ENCODE measurements around the gene HLTF.

HLTF gene

DNA sequence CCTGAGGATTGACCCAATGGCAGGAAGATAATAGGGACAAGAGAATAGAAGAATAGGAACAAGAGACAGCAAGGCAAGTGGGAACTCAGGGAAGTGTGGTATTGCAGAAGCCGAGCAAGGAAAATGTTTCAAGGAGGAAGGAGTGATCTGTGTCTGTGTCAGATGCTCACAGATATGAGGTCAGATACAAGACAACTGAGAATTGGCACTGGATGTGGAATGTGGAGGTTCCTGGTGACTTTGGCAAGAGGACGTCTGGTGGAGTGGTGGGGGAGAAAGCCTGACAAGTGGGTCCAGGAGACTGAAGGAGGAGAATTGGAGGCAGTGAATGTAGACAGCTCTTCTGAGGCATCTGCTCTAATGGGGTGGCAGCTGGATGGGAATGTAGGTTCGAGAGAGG lies 70.9 kb downstream of the HLTF start:
- Mint-ChIP-seq H3K36me3 (peaks cover 60% of the 10 kb centered on the region), H3K4me1 (no peaks in the 10 kb centered on the region), H3K4me3 (no peak overlapping the region)

DNA sequence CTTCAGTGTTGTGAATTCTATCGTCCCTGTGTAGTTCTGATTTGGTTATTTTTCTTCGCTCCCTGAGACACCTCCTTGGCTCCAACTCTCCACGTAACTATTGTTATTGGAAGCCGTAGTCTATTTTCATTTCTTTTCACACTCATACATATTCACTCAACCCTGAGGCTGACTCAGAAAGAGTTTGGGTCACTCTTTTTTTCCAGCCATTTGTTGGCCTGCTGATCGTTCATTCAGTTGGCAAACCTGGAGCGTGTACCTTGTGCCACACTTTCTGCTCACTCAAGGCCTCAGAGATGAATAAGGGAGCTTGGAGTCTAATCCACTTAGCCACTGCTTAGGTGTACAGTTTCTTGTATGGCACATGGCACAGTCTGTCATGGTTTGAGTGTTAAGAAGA lies 72.6 kb downstream of the HLTF start:
- Mint-ChIP-seq H3K27ac (no peak overlapping the region), H3K4me3 (no peak overlapping the region), H3K4me1 (no peaks in the 10 kb centered on the region), H3K36me3 (peaks cover 48% of the 10 kb centered on the region), H3K9me3 (no peaks in the 10 kb centered on the region), H3K27me3 (no peaks in the 10 kb centered on the region)
- no peak for ATAC-seq

More for the DNA sequence above, 70.9 kb downstream of the HLTF start:
- Mint-ChIP-seq H3K27ac (no peak overlapping the region), H3K9me3 (no peaks in the 10 kb centered on the region), H3K27me3 (no peaks in the 10 kb centered on the region)
- no peak for ATAC-seq

DNA sequence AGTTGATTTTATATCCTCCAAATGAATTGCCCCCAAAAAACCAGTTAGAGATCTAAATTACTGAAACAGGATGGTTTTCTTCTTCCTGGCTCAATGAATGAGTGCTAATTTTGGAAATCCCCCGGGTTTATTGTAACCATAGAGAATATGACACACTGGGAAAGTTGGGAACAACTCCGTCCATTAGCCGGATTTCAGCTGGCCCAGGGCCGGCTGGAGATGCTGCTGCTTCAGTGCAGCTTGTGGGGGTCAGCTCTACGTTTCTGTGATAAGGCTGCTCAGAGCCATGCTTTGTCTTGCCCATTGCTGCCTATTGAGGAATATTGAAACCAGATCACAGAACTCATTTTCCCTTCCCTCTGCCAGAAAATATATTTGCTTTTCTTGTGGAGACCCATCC lies 74.7 kb downstream of the HLTF start:
- H3K4me3 Mint-ChIP-seq, result no peak overlapping the region
- H3K4me1 Mint-ChIP-seq, result no peaks in the 10 kb centered on the region
- H3K27me3 Mint-ChIP-seq, result no peaks in the 10 kb centered on the region
- H3K27ac Mint-ChIP-seq, result no peak overlapping the region
- H3K9me3 Mint-ChIP-seq, result no peaks in the 10 kb centered on the region
- ATAC-seq, result no peak
- H3K36me3 Mint-ChIP-seq, result peaks cover 57% of the 10 kb centered on the region

DNA sequence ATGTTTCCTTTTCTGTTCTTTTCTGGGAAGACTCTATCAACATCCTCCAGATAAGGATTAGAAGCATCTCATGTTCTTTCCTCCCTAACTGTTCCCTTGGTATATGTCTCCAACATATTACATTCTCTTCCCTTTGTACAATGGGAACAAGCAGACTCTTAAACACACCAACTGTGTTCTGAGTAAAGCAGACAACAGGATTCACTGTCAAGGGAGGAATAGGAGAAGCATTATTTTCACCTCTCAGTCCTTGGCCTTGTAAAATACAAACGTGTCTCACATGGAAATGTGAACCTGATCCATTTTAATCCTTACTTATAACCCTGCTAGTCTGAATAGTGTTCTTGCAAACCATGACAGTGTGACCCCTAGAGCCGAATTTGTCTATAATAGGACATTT lies 75.4 kb downstream of the HLTF start:
- Mint-ChIP-seq H3K27ac (no peak overlapping the region), H3K4me3 (no peak overlapping the region), H3K4me1 (no peaks in the 10 kb centered on the region), H3K36me3 (peaks cover 51% of the 10 kb centered on the region), H3K27me3 (no peaks in the 10 kb centered on the region), H3K9me3 (no peaks in the 10 kb centered on the region)
- ATAC-seq, result no peak

DNA sequence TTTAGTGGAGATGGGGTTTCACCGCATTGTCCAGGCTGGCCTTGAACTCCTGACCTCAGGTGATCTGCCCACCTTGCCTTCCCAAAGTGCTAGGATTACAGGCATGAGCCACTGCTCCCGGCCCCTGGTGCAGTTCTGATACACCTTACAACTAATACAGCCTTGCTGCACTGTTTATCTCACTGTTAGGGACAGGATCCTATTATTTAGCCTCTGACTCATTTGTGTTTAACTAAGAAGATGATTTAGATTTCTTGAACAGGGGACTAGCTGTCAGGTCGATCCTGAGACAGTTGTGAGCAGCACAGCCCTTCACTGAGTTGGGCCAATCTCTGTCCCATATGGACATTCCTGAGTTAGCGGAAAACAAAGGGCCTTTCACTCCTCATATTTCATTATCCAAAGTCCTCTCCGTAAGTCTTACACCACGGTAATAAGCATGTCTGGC lies 75.8 kb downstream of the HLTF start:
- Mint-ChIP-seq H3K4me3 (no peak overlapping the region), H3K27me3 (no peaks in the 10 kb centered on the region), H3K27ac (no peak overlapping the region), H3K9me3 (no peaks in the 10 kb centered on the region), H3K4me1 (no peaks in the 10 kb centered on the region), H3K36me3 (peaks cover 48% of the 10 kb centered on the region)
- ATAC-seq, result no peak

DNA sequence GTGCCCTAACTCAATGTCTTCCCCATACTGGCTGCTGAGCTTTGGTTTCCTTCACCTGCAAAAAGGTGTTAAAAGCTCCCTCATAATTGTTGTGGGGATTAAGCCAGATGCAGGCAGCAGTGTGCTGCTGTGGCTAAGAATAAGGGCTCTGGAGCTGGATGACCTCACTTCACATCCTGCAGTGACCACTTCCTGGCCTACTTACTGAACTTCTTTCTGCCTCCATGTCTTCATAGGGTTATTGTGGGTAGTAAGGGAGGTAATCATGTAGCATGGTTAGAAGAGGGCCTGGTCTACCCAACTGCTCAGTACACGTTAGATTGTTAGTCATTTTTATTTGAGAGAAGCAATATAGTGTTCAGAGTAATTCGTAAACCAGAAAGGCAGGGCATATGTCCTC lies 76.6 kb downstream of the HLTF start:
- Mint-ChIP-seq H3K27ac (no peak overlapping the region), H3K27me3 (no peaks in the 10 kb centered on the region), H3K4me3 (no peak overlapping the region), H3K4me1 (no peaks in the 10 kb centered on the region), H3K36me3 (peaks cover 40% of the 10 kb centered on the region), H3K9me3 (no peaks in the 10 kb centered on the region)
- no peak for ATAC-seq

DNA sequence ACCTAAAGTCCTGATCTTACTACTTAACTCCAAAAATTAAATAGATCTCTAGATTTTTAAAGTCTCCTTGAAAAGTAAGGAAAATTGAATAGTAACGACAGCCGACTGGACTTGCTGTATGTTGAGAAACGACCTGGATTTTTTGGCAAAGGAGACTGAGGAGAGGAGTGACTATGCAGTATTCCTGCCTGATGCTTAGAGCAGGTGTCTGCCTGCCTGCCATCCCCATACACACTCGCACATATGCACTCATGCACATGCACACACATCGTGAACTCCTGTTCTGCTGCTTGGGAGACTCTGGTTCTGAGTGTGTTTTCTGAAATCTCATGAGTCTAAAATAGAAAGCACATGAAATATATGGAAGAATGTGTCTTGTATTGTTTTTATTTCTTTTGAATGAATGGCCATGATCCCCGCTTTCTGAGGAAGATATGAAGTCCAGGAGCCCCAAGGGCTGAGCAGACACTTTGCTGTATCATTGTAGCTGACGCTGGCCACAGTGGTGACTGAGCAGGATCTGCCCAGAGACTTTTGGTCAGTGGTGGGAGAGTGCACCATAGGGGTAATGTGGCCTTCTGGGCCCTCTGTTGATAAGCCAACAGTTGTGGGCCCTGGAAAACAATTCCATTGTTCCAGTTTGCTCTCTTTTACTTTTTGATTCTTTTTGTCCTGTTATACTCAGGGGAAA lies 78.6 kb downstream of the HLTF start:
- ATAC-seq, result no peak
- Mint-ChIP-seq H3K4me3 (no peak overlapping the region), H3K9me3 (no peaks in the 10 kb centered on the region), H3K27ac (no peak overlapping the region), H3K36me3 (peaks cover 34% of the 10 kb centered on the region), H3K4me1 (peaks cover 11% of the 10 kb centered on the region), H3K27me3 (no peaks in the 10 kb centered on the region)

DNA sequence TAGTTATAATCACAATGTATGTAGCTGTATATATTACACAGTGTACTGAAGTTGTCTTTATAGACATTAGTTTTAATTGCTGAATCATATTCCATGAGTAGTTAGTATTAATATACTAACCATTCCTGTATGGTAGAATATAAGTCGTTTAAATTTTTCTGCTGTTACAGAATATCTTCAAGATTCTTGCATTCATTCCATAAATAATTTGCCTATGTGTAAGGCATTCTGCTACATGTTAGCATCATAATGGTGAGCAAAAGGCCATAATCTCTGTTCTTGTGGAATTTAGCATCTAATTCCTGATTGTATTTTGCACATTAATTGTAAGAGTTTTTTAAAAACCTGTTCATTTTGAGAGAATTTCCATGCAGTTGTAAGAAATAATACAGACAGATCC lies 80.9 kb downstream of the HLTF start:
- Mint-ChIP-seq H3K27ac (no peak overlapping the region), H3K9me3 (no peaks in the 10 kb centered on the region), H3K4me1 (peaks cover 11% of the 10 kb centered on the region), H3K36me3 (peaks cover 25% of the 10 kb centered on the region), H3K4me3 (no peak overlapping the region), H3K27me3 (no peaks in the 10 kb centered on the region)
- no peak for ATAC-seq

DNA sequence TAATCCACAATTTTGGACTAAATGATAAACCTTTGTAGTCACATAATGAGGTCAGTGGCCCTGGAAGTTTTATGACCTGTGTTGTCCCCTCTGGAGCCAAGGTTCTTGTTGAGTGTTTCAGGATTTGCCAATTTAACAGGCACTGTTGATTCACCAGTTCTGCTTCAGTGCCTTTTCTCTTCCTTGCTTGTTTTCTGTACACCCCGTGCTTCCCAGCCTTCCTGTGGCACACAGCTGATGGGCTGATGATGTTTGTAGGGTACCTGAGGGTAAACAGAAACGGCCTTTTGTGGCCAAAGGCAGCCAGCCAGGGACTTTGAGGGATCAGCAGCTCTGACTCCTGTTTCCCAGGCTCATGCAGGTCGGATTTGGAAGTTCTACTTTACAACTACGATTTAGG lies 81.7 kb downstream of the HLTF start:
- ATAC-seq, result no peak
- Mint-ChIP-seq H3K4me1 (peaks cover 11% of the 10 kb centered on the region), H3K27me3 (no peaks in the 10 kb centered on the region), H3K27ac (no peak overlapping the region), H3K36me3 (peaks cover 32% of the 10 kb centered on the region), H3K4me3 (no peak overlapping the region), H3K9me3 (no peaks in the 10 kb centered on the region)

DNA sequence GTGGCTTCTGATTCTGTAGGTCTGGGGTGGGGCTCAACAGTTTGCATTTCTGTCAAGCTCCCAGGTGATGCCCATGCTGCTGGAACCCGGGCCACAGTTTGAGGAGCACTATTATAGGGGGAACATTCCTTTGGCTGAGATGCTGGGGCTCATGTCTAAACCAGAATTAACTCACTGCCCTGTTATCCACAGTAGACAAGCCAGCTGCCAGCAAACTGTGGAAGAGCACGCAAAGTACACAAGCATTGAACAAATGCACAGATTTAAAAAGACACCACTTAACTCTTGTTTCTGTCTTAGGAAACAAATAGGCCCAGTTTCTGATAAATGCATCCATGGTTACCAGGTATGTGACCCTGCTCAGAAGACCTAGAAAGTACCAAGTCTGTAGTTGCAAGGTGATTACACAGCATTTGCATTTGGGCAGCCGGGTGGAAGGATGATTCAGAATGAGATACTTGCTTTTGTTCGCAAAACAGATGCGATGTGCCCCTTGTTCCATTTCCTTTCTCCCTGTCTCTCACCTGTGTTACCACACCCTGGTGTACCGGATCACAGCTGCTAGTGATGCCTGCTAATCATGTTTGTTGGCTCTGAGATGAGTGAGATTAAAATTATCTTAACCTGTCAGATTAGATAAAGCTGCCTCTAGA lies 82.6 kb downstream of the HLTF start:
- Mint-ChIP-seq H3K4me3 (no peak overlapping the region), H3K9me3 (no peaks in the 10 kb centered on the region), H3K27me3 (no peaks in the 10 kb centered on the region), H3K36me3 (peaks cover 32% of the 10 kb centered on the region), H3K27ac (no peak overlapping the region), H3K4me1 (peaks cover 11% of the 10 kb centered on the region)
- ATAC-seq, result peak; percentile 87

DNA sequence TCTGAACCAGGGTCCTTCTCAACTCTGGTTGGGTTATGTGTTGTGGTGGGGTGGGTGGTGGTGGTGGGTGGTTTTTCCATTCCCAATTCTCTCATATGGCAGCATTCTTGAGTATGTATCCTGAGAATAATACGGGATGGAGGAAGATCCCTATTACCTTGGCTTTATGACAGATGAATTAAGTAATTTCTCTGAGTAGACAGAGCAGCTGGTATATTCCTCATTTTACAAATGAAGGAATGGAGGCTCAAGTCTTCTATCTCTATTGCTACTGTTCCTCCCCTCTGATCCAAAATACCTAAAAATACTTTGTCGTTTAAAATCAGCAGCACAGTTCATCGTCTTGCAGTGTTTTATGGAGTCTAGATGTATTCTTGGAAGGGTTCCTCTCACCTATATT lies 84.6 kb downstream of the HLTF start:
- H3K4me1 Mint-ChIP-seq, result peaks cover 11% of the 10 kb centered on the region
- no peak overlapping the region for H3K4me3 Mint-ChIP-seq
- no peaks in the 10 kb centered on the region for H3K27me3 Mint-ChIP-seq
- H3K36me3 Mint-ChIP-seq, result peaks cover 28% of the 10 kb centered on the region
- no peaks in the 10 kb centered on the region for H3K9me3 Mint-ChIP-seq
- ATAC-seq, result no peak
- no peak overlapping the region for H3K27ac Mint-ChIP-seq

DNA sequence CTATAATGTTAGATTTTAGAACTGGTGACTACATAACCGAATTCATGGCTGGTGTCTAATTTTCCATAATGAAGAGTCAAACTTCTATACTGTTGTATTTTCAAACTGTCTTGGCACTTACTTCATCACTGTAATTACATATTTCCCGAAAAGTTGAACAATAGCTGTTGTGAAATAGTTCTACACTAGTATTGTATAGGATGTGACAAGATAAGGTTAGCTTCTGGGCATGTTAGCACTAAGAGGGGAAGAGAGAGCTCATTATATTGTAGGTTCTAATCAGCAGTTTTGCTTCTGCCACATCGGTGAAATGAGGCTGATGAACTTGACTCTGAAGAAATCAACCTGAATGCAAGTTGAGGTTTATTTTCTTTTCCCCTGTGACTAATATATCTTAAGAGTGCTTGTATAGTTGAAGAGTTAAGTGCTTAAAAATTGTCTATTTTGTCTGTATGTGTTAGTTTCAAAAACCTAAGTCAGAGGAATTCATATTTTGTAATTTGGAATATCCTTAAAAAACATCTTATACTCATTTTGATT lies 86.1 kb downstream of the HLTF start:
- Mint-ChIP-seq H3K9me3 (no peaks in the 10 kb centered on the region), H3K36me3 (peaks cover 43% of the 10 kb centered on the region), H3K27me3 (no peaks in the 10 kb centered on the region), H3K27ac (no peak overlapping the region), H3K4me1 (peaks cover 11% of the 10 kb centered on the region), H3K4me3 (no peak overlapping the region)
- no peak for ATAC-seq

DNA sequence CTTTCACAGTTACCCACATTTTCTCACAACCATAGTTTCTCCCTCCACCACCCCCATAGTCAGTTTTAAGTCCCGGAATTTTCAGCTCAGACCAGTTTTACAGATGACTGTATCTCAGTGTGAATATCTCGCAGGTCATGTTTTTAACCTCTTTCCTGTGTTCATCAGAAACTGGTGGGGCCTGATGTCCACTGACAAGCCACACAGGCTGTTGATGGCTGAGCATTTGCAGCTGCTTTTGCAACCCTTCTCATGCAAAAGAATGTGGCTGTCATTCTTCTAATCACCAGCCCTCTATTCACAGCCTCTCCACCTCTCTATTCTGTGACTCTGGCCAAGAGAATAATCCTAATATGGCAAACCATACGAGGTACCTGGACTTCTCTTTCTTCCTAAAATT lies 86.5 kb downstream of the HLTF start:
- Mint-ChIP-seq H3K4me1 (peaks cover 11% of the 10 kb centered on the region), H3K4me3 (no peak overlapping the region)

DNA sequence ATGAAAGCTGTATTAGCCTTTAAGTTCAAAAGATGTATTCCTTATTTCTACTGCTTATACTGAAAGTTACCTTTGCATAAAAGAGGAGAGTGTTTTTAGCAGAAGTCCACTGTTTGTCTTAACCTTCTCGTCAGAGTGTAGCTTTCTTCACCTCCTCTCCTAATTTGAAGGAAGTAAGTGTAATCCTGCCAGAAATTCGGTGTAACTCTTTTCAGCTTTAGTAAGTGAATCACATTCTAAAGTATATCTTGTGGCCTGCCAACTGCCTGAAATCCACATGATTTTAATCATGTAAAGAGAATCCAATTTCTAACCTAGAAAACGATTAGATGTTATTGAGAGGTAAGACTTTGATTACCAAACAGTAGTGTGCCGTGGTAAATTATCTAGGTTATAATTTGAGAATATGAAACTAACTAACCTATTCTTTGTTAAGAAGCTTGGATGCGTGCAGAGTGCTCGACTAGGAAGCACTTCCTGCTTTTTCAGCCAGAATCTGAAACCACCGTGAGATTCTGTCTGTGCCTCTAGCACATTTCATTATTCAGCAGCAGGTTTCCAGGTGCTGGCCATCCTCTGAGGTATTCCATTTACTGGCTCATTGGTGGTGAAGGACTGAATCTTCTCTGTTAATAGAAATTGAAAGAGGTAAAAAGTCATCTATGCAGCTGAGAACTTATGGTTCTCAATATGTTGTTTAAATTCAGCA lies 87.5 kb downstream of the HLTF start:
- Mint-ChIP-seq H3K9me3 (no peaks in the 10 kb centered on the region), H3K4me3 (no peak overlapping the region), H3K27ac (no peak overlapping the region), H3K36me3 (peaks cover 39% of the 10 kb centered on the region), H3K27me3 (no peaks in the 10 kb centered on the region), H3K4me1 (peaks cover 7% of the 10 kb centered on the region)
- ATAC-seq, result no peak

More for the DNA sequence above, 86.5 kb downstream of the HLTF start:
- Mint-ChIP-seq H3K27me3 (no peaks in the 10 kb centered on the region), H3K36me3 (peaks cover 43% of the 10 kb centered on the region), H3K9me3 (no peaks in the 10 kb centered on the region), H3K27ac (no peak overlapping the region)
- no peak for ATAC-seq

DNA sequence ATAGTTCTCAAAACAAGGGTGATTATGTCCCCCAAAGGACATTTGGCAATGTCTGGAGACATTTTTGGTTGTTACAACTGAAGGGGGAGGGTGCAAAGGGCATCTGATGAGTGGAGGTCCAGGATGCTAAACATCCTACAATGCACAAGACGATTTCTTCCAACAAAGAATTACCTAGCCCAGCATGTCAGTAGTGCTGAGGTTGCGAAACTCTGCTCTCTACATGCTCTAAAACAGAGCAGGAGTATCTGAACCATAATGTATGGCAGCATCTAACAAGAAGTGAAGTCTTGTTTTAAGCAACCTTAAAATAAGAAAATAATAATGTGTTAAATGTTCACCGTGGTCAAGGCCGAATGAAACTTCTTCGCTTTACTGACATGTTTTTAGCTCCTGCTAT lies 88.0 kb downstream of the HLTF start:
- H3K27me3 Mint-ChIP-seq, result no peaks in the 10 kb centered on the region
- H3K4me3 Mint-ChIP-seq, result no peak overlapping the region
- no peak overlapping the region for H3K27ac Mint-ChIP-seq
- peaks cover 38% of the 10 kb centered on the region for H3K36me3 Mint-ChIP-seq
- no peaks in the 10 kb centered on the region for H3K9me3 Mint-ChIP-seq
- peaks cover 6% of the 10 kb centered on the region for H3K4me1 Mint-ChIP-seq
- no peak for ATAC-seq

All from stimulated activated memory B cell treated with anti-CD40 and anti-IgM and Interleukin-4, amounts not matched to agents 10 μg/mL and 1 μg/mL and 100 μg/mL, for 72 hours (primary cell).